HT-29 (cell line): ENCODE data around the gene DHRS1. TPM values are rescaled to one million over a fixed set of nuclear protein-coding genes. Genes with fewer than 3 reads are reported as not detected.
A peak's percentile ranks its signal among the peaks of the same experiment; 100 is the strongest.
"Not testable (repeated sequence)": the region's sequence is repeated elsewhere in the genome, so short reads cannot be mapped to it uniquely, and the experiment has no call there.

Experiments
- DNase-seq: peaks from one replicate; pipeline ENCODE4 v3.0.0-alpha.2; 2015; ENCODE audit warnings: low spot score
- total RNA-seq: library from RNA; depleted of rRNA; stranded (reverse); fragments of >200 nt; shearing (Covaris generic); gene quantifications from 2 replicates; pipeline ENCODE4 v1.2.3, GENCODE V29; 2014

Gene DHRS1
- total RNA-seq, 1 experiment from 2014 or later = 19.7 TPM

GRCh38 chr14:24327914-24328313 is 28.3 kb upstream of the DHRS1 start:
- not testable (repeated sequence) for DNase-seq

- no peak for DNase-seq
These were observed 27.7 kb upstream of the DHRS1 start for GRCh38 chr14:24327303-24327702.

- DNase-seq = no peak
These were observed 26.4 kb upstream of the DHRS1 start for GRCh38 chr14:24325963-24326362.

- DNase-seq = no peak
These were observed 25.5 kb upstream of the DHRS1 start for GRCh38 chr14:24325041-24325530.

- DNase-seq = no peak
These were observed 24.4 kb upstream of the DHRS1 start for GRCh38 chr14:24324024-24324423.

- DNase-seq = no peak
These were observed 23.8 kb upstream of the DHRS1 start for GRCh38 chr14:24323341-24323740.

- DNase-seq = no peak
These were observed 23.1 kb upstream of the DHRS1 start for GRCh38 chr14:24322672-24323071.

- no peak for DNase-seq
These were observed 21.8 kb upstream of the DHRS1 start for GRCh38 chr14:24321212-24321975.

- DNase-seq = no peak
These were observed 17.8 kb upstream of the DHRS1 start for GRCh38 chr14:24317141-24317928.

GRCh38 chr14:24316597-24316950 is 17.0 kb upstream of the DHRS1 start:
- DNase-seq = no peak

GRCh38 chr14:24315807-24316596 is 16.4 kb upstream of the DHRS1 start:
- peak; percentile 64 for DNase-seq

- no peak for DNase-seq
These were observed 15.7 kb upstream of the DHRS1 start for GRCh38 chr14:24315243-24315806.

- no peak for DNase-seq
These were observed 15.0 kb upstream of the DHRS1 start for GRCh38 chr14:24314377-24315193.

- no peak for DNase-seq
These were observed 14.3 kb upstream of the DHRS1 start for GRCh38 chr14:24313913-24314312.

- DNase-seq = no peak
These were observed 13.3 kb upstream of the DHRS1 start for GRCh38 chr14:24312736-24313507.

- DNase-seq = no peak
These were observed 12.4 kb upstream of the DHRS1 start for GRCh38 chr14:24311837-24312615.

- peak; percentile 41 for DNase-seq
These were observed 11.3 kb upstream of the DHRS1 start, which contains the start of gene LTB4R for GRCh38 chr14:24310646-24311604. LTB4R (plus strand) TSS chr14:24311502; CDS start chr14:24315652, 4,150 bp downstream.

- DNase-seq = no peak
These were observed 10.7 kb upstream of the DHRS1 start for GRCh38 chr14:24310265-24310645.
